Panc1 (cell line): Measurements from ENCODE around the gene EEF1A1. TPM values are rescaled to one million over a fixed set of nuclear protein-coding genes. Genes with fewer than 3 reads are reported as not detected.
"Not testable (repeated sequence)": the region's sequence is repeated elsewhere in the genome, so short reads cannot be mapped to it uniquely, and the experiment has no call there.

Experiments used
- ATAC-seq: fragments of 200-7000 bp; cut with Tn5 transposase; 2 replicates; pipeline ENCODE4 v1.9.1; 2020; ENCODE audit warnings: mild to moderate bottlenecking, moderate library complexity
- BruUV-seq: library from RNA; stranded (reverse); fragments of 400-500 nt; replicated peaks from 2 replicates; lab custom pipeline; 2021; lab: Mats Ljungman, UMichigan
- CTCF ChIA-PET: fragments of 300-600 bp; sonication (Branson Sonifier 250); formaldehyde crosslinking; loops from one replicate; lab custom pipeline; 2022; ENCODE audit warnings: antibody characterized with exemption; lab: Charles Lee
- POLR2A ChIA-PET: fragments of 300-600 bp; sonication (Branson Sonifier 250); formaldehyde crosslinking; loops from one replicate; lab custom pipeline; 2022; ENCODE audit warnings: antibody characterized with exemption; lab: Charles Lee
- DNase-seq: peaks from one replicate; pipeline ENCODE4 v3.0.0-alpha.2; 2010; ENCODE audit warnings: low read depth, low spot score
- H3K27ac ChIP-seq: 2 replicates; pipeline ENCODE4 v1.5.1; 2011; ENCODE audit warnings: mild to moderate bottlenecking, low read length, inconsistent platforms
- H3K27me3 ChIP-seq: fragments of 200-500 bp; sonication (Bioruptor generic); 2 replicates; pipeline ENCODE4 v1.6.0; 2014; ENCODE audit warnings: low read length, inconsistent platforms; ENCODE audit not compliant: control insufficient read depth, insufficient read depth
- H3K36me3 ChIP-seq: fragments of 200-500 bp; sonication (Bioruptor generic); 2 replicates; pipeline ENCODE4 v1.5.1; 2014; ENCODE audit warnings: inconsistent platforms, mild to moderate bottlenecking, low read length, moderate library complexity; ENCODE audit not compliant: control insufficient read depth, insufficient read depth
- H3K4me1 ChIP-seq: 2 replicates; pipeline ENCODE4 v1.5.1; 2011; ENCODE audit warnings: inconsistent platforms, mild to moderate bottlenecking, low read length, moderate library complexity; ENCODE audit not compliant: control insufficient read depth, insufficient read depth
- H3K4me3 ChIP-seq, 2 experiments: 2 replicates each; pipeline ENCODE4 v1.5.1; 2011 to 2012; ENCODE audit warnings: low read depth in 2 of 2, low read length in 2 of 2, mild to moderate bottlenecking in 2 of 2, inconsistent platforms in 1 of 2, moderate library complexity in 1 of 2
- H3K9me3 ChIP-seq: fragments of 200-500 bp; sonication (Bioruptor generic); 2 replicates; pipeline ENCODE4 v1.5.1; 2014; ENCODE audit warnings: low read depth, mild to moderate bottlenecking, inconsistent platforms, low read length, moderate library complexity; ENCODE audit not compliant: control insufficient read depth, insufficient read depth
- POLR2AphosphoS5 ChIP-seq: IDR thresholded peaks from 2 replicates; pipeline ENCODE4 v1.6.1; 2012; ENCODE audit warnings: mild to moderate bottlenecking, low read depth, low read length, moderate library complexity
- SIN3A ChIP-seq: IDR thresholded peaks from 2 replicates; pipeline ENCODE4 v1.6.1; 2012; ENCODE audit warnings: low read depth, mild to moderate bottlenecking, low read length, moderate library complexity, borderline replicate concordance; ENCODE audit not compliant: insufficient read depth
- TCF7L2 ChIP-seq: IDR thresholded peaks from 2 replicates; pipeline ENCODE4 v1.6.1; 2011; ENCODE audit warnings: mild to moderate bottlenecking, low read depth, low read length, inconsistent platforms
- in situ Hi-C: cut with HindIII; loops from 2 replicates; pipeline ENCODE4 v1.10.0; 2016; ENCODE audit warnings: low sequenced_read_pairs, low pct_unique_long_range_greater_than_20kb
- intact Hi-C: fragments of 100-400 bp; cut with micrococcal nuclease; formaldehyde crosslinking; loops from one replicate; pipeline ENCODE4 v1.10.0; 2022; ENCODE audit not compliant: unreplicated experiment
- total RNA-seq: library from RNA; stranded (reverse); gene quantifications from one replicate; pipeline ENCODE4 v1.2.1, GENCODE V29; 2021; ENCODE audit not compliant: unreplicated experiment
- TF ChIP-seq, protein P1 (sequence below), 2 experiments: IDR thresholded peaks; 2 replicates each; pipeline ENCODE4 v1.6.1; 2011 to 2012; ENCODE audit warnings: low read depth in 2 of 2, control low read depth in 1 of 2, low read length in 1 of 2, mild to moderate bottlenecking in 1 of 2, moderate library complexity in 1 of 2; ENCODE audit not compliant: insufficient read depth in 1 of 2
- TF ChIP-seq, protein P2 (sequence below): fragments of 450-650 bp; IDR thresholded peaks from 2 replicates; pipeline ENCODE4 v1.5.1; 2017; ENCODE audit warnings: mild to moderate bottlenecking

The EEF1A1 gene
- total RNA-seq, 1 experiment from 2014 or later: 10,069 TPM

DNA sequence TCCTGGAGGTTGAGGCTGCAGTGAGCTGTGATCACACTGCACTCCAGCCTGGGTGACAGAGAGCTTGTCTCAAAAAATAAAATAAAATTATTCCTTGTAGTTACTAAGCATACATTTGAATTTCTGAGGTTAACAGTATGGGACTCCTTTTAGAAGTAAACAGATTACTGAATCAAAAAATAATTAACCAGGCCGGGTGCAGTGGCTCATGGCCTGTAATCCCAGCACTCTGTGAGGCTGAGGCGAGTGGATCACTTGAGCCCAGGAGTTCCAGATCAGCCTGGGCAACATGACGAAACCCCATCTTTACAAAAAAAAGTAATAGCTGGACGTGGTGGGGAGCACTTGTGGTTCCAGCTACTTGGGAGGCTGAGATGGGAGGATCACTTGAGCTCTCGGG, 22.1 kb upstream of the EEF1A1 start:
- Histone ChIP-seq H3K4me3 (no peak overlapping the region), H3K4me1 (no peaks in the 10 kb centered on the region), H3K27ac (no peak overlapping the region), H3K27me3 (no peaks in the 10 kb centered on the region), H3K36me3 (no peaks in the 10 kb centered on the region), H3K9me3 (no peaks in the 10 kb centered on the region)
- ChIA-PET CTCF (no interaction called here), POLR2A (interaction anchor here (0.6 to 1.0 kb wide), 5 partner anchors 12 to 72 kb away, joined by 3 to 9 read pairs (median 4); no protein-coding TSS in a partner anchor)
- no TSS peak for BruUV-seq
- in situ Hi-C loops: no loop called here
- intact Hi-C loops: no loop called here
- ATAC-seq: 0 out of 2 replicates have a peak, but pooled peaks have one; percentile 25
- DNase-seq: no peak
- TF ChIP-seq SIN3A (no peak), POLR2AphosphoS5 (no peak), TCF7L2 (no peak)
- TF ChIP-seq, protein P1, sequence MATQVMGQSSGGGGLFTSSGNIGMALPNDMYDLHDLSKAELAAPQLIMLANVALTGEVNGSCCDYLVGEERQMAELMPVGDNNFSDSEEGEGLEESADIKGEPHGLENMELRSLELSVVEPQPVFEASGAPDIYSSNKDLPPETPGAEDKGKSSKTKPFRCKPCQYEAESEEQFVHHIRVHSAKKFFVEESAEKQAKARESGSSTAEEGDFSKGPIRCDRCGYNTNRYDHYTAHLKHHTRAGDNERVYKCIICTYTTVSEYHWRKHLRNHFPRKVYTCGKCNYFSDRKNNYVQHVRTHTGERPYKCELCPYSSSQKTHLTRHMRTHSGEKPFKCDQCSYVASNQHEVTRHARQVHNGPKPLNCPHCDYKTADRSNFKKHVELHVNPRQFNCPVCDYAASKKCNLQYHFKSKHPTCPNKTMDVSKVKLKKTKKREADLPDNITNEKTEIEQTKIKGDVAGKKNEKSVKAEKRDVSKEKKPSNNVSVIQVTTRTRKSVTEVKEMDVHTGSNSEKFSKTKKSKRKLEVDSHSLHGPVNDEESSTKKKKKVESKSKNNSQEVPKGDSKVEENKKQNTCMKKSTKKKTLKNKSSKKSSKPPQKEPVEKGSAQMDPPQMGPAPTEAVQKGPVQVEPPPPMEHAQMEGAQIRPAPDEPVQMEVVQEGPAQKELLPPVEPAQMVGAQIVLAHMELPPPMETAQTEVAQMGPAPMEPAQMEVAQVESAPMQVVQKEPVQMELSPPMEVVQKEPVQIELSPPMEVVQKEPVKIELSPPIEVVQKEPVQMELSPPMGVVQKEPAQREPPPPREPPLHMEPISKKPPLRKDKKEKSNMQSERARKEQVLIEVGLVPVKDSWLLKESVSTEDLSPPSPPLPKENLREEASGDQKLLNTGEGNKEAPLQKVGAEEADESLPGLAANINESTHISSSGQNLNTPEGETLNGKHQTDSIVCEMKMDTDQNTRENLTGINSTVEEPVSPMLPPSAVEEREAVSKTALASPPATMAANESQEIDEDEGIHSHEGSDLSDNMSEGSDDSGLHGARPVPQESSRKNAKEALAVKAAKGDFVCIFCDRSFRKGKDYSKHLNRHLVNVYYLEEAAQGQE (IDR thresholded peaks at IDR 0.05; ENCODE audit: insufficient read depth in 1 of 2, low read depth in 2 of 2, low read length in 1 of 2): no peak
- TF ChIP-seq, protein P2, sequence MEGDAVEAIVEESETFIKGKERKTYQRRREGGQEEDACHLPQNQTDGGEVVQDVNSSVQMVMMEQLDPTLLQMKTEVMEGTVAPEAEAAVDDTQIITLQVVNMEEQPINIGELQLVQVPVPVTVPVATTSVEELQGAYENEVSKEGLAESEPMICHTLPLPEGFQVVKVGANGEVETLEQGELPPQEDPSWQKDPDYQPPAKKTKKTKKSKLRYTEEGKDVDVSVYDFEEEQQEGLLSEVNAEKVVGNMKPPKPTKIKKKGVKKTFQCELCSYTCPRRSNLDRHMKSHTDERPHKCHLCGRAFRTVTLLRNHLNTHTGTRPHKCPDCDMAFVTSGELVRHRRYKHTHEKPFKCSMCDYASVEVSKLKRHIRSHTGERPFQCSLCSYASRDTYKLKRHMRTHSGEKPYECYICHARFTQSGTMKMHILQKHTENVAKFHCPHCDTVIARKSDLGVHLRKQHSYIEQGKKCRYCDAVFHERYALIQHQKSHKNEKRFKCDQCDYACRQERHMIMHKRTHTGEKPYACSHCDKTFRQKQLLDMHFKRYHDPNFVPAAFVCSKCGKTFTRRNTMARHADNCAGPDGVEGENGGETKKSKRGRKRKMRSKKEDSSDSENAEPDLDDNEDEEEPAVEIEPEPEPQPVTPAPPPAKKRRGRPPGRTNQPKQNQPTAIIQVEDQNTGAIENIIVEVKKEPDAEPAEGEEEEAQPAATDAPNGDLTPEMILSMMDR: no peak

DNA sequence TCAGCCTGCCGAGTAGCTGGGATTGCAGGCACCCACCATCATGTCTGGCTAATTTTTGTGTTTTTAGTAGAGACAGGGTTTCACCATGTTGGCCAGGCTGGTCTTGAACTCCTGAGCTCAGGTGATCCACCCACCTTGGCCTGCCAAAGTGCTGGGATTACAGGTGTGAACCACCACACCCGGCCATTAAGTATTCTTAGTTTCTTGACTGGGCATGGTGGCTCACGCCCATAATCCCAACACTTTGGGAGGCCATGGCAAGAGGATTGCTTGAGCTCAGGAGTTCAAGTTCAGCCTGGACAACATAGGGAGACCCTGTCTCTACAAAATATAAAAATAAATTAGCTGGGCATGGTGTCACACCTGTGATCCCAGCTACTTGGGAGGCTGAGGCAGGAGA, 21.6 kb upstream of the EEF1A1 start:
- intact Hi-C loops, H3K27me3 ChIP-seq, H3K9me3 ChIP-seq, in situ Hi-C loops, ATAC-seq, H3K36me3 ChIP-seq, H3K27ac ChIP-seq, BruUV-seq, H3K4me1 ChIP-seq, H3K4me3 ChIP-seq, DNase-seq: not testable (repeated sequence)
- ChIA-PET POLR2A (interaction anchor here (0.7 to 1.0 kb wide), 3 partner anchors 12 to 21 kb away, joined by 3 to 4 read pairs (median 4); no protein-coding TSS in a partner anchor), CTCF (interaction anchor here (0.8 kb wide), 1 partner anchor 38 kb away, joined by 4 read pairs; no protein-coding TSS in a partner anchor)

DNA sequence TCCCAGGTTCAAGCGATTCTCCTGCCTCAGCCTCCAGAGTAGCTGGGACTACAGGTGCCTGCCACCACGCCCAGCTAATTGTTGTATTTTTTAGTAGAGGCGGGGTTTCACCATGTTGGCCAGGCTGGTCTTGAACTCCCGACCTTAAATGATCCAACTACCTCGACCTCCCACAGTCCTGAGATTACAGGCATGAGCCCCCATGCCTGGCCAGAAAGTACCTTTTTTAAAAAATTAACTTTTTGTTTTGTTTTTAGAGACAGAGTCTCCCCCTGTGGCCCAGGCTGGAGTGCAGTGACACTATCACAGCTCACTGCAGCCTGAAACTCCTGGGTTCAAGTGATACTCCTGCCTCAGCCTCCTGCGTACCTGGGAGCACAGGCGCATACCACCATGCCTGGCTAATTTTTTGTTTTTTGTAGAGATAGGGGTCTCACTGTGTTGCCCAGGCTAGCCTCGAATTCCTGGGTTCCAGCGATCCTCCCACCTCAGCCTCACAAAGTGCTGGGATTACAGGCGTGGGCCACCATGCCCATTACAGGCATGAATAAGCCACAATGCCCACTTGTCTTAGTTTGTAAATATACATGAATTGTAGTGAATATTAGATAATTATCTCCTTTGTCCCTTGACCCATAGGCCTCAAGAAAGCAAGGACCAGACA, 17.4 kb upstream of the EEF1A1 start:
- no peaks in the 10 kb centered on the region for H3K4me1 ChIP-seq
- in situ Hi-C loops: no loop called here
- TF ChIP-seq POLR2AphosphoS5 (no peak), SIN3A (no peak)
- no TSS peak for BruUV-seq
- DNase-seq: no peak
- no peaks in the 10 kb centered on the region for H3K36me3 ChIP-seq
- POLR2A ChIA-PET: interaction anchor here (0.6 kb wide), 1 partner anchor 64 kb away, joined by 3 read pairs; no protein-coding TSS in a partner anchor
- no peak for ATAC-seq
- no peak overlapping the region for H3K27ac ChIP-seq
- CTCF ChIA-PET: no interaction called here
- H3K9me3 ChIP-seq: no peaks in the 10 kb centered on the region
- intact Hi-C loops: no loop called here
- H3K27me3 ChIP-seq: no peaks in the 10 kb centered on the region
- no peak overlapping the region for H3K4me3 ChIP-seq
